HG02798 (cell line): ENCODE data around the gene SEMA4C.

ENCODE experiments used
- ATAC-seq: cut with Tn5 transposase; IDR thresholded peaks from one replicate; pipeline ENCODE4 v1.9.1; 2021; ENCODE audit warnings: mild to moderate bottlenecking; ENCODE audit not compliant: unreplicated experiment, poor library complexity

SEMA4C gene

GRCh38 chr2:96848264-96848663 lies 21.6 kb downstream of the SEMA4C start:
- ATAC-seq, result no peak

GRCh38 chr2:96847586-96847985 lies 22.3 kb downstream of the SEMA4C start:
- ATAC-seq, result no peak

GRCh38 chr2:96846825-96847224 lies 23.1 kb downstream of the SEMA4C start:
- ATAC-seq, result no peak

- ATAC-seq, result no peak
Measured at GRCh38 chr2:96844405-96844808, 25.5 kb downstream of the SEMA4C start.

GRCh38 chr2:96843538-96844268 lies 26.2 kb downstream of the SEMA4C start, which contains the start of gene ANKRD23:
ANKRD23 (minus strand) TSS chr2:96844021; CDS start chr2:96843992, 29 bp downstream.
- no peak for ATAC-seq

- ATAC-seq, result no peak
Measured at GRCh38 chr2:96842600-96842999, 27.3 kb downstream of the SEMA4C start.

- ATAC-seq, result no peak
Measured at GRCh38 chr2:96841701-96842495, 28.0 kb downstream of the SEMA4C start.

GRCh38 chr2:96839875-96840850 lies 29.7 kb downstream of the SEMA4C start:
- ATAC-seq, result no peak

GRCh38 chr2:96839293-96839874 lies 30.5 kb downstream of the SEMA4C start:
- peak; percentile 78 for ATAC-seq

- peak; percentile 11 for ATAC-seq
Measured at GRCh38 chr2:96838345-96839292, 31.3 kb downstream of the SEMA4C start.

- ATAC-seq, result no peak
Measured at GRCh38 chr2:96837575-96837974, 32.3 kb downstream of the SEMA4C start.

GRCh38 chr2:96835830-96836229 lies 34.0 kb downstream of the SEMA4C start:
- ATAC-seq, result no peak

- no peak for ATAC-seq
Measured at GRCh38 chr2:96832754-96833507, 36.9 kb downstream of the SEMA4C start.

GRCh38 chr2:96832408-96832753 lies 37.5 kb downstream of the SEMA4C start:
- no peak for ATAC-seq

- ATAC-seq, result no peak
Measured at GRCh38 chr2:96831679-96832078, 38.2 kb downstream of the SEMA4C start.

- ATAC-seq, result no peak
Measured at GRCh38 chr2:96830044-96830562, 39.8 kb downstream of the SEMA4C start.

- no peak for ATAC-seq
Measured at GRCh38 chr2:96828874-96829273, 41.0 kb downstream of the SEMA4C start.

- no peak for ATAC-seq
Measured at GRCh38 chr2:96828436-96828835, 41.4 kb downstream of the SEMA4C start.
